ENCODE results near the gene MAP2K7. TPM values are rescaled to one million over a fixed set of nuclear protein-coding genes. Genes with fewer than 3 reads are reported as not detected.

MAP2K7 gene
- total RNA-seq, 1 experiment from 2014 or later, result 39.4 TPM

DNA sequence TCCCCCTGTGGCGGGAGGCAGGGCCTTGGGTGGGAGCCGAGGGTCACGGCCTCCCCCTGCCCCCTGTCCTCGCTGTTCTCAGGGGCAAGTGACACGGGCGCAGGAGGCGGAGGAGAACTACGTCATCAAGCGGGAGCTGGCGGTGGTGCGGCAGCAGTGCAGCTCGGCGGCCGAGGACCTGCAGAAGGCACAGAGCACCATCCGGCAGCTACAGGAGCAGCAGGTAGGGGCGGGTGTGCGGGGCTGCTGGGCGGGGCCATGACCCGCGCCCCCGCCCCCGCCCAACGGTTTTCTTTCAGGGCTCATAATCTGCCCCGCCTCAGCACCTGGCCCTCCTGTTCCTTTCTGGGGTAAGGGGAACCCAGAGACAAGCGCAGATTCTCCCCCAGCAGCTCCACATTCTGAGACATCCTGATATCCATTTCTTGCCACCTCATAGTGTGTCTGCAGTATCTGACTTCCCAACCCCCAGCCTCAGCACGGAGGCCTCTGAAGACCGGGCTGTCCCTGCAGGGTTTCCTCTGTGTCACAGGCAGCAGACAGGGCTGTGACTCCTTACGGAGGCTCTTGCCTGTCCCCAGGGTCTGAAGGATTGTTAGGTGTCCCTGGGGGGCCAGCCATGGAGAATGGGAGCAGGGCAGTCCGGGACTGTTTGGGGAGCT is 45.4 kb upstream of the MAP2K7 start (continued):
- TF ChIP-seq, protein P1, sequence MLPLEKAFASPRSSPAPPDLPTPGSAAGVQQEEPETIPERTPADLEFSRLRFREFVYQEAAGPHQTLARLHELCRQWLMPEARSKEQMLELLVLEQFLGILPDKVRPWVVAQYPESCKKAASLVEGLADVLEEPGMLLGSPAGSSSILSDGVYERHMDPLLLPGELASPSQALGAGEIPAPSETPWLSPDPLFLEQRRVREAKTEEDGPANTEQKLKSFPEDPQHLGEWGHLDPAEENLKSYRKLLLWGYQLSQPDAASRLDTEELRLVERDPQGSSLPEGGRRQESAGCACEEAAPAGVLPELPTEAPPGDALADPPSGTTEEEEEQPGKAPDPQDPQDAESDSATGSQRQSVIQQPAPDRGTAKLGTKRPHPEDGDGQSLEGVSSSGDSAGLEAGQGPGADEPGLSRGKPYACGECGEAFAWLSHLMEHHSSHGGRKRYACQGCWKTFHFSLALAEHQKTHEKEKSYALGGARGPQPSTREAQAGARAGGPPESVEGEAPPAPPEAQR (CRISPR knock-in tag; IDR thresholded peaks at IDR 0.05), result no peak
- TF ChIP-seq, protein P2, sequence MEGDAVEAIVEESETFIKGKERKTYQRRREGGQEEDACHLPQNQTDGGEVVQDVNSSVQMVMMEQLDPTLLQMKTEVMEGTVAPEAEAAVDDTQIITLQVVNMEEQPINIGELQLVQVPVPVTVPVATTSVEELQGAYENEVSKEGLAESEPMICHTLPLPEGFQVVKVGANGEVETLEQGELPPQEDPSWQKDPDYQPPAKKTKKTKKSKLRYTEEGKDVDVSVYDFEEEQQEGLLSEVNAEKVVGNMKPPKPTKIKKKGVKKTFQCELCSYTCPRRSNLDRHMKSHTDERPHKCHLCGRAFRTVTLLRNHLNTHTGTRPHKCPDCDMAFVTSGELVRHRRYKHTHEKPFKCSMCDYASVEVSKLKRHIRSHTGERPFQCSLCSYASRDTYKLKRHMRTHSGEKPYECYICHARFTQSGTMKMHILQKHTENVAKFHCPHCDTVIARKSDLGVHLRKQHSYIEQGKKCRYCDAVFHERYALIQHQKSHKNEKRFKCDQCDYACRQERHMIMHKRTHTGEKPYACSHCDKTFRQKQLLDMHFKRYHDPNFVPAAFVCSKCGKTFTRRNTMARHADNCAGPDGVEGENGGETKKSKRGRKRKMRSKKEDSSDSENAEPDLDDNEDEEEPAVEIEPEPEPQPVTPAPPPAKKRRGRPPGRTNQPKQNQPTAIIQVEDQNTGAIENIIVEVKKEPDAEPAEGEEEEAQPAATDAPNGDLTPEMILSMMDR (IDR thresholded peaks at IDR 0.05), result no peak
- TF ChIP-seq NFE2L1 (CRISPR knock-in tag; IDR thresholded peaks at IDR 0.05) (no peak), TCF7 (CRISPR knock-in tag; IDR thresholded peaks at IDR 0.05; ENCODE audit: low read depth) (no peak), ZNF396 (CRISPR knock-in tag; IDR thresholded peaks at IDR 0.05; ENCODE audit: borderline replicate concordance) (no peak), TP53 (CRISPR knock-in tag; IDR thresholded peaks at IDR 0.05) (no peak), CREM (CRISPR knock-in tag; IDR thresholded peaks at IDR 0.05) (no peak), RORB (CRISPR knock-in tag; IDR thresholded peaks at IDR 0.05) (no peak), NFYB (CRISPR knock-in tag; conservative IDR thresholded peaks at IDR 0.05; ENCODE audit: low read depth) (no peak), EMX1 (CRISPR knock-in tag; IDR thresholded peaks at IDR 0.05) (no peak), GABPB1 (CRISPR knock-in tag; IDR thresholded peaks at IDR 0.05) (no peak), OVOL2 (CRISPR knock-in tag; IDR thresholded peaks at IDR 0.05; ENCODE audit: borderline replicate concordance) (no peak), KAT7 (CRISPR knock-in tag; IDR thresholded peaks at IDR 0.05; ENCODE audit: borderline replicate concordance) (no peak), SMAD4 (CRISPR knock-in tag; IDR thresholded peaks at IDR 0.05) (no peak), NR2C2 (CRISPR knock-in tag; IDR thresholded peaks at IDR 0.05) (no peak)
- TF ChIP-seq, protein P3, sequence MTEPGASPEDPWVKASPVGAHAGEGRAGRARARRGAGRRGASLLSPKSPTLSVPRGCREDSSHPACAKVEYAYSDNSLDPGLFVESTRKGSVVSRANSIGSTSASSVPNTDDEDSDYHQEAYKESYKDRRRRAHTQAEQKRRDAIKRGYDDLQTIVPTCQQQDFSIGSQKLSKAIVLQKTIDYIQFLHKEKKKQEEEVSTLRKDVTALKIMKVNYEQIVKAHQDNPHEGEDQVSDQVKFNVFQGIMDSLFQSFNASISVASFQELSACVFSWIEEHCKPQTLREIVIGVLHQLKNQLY (CRISPR knock-in tag; IDR thresholded peaks at IDR 0.05), result no peak
- TF ChIP-seq, protein P4, sequence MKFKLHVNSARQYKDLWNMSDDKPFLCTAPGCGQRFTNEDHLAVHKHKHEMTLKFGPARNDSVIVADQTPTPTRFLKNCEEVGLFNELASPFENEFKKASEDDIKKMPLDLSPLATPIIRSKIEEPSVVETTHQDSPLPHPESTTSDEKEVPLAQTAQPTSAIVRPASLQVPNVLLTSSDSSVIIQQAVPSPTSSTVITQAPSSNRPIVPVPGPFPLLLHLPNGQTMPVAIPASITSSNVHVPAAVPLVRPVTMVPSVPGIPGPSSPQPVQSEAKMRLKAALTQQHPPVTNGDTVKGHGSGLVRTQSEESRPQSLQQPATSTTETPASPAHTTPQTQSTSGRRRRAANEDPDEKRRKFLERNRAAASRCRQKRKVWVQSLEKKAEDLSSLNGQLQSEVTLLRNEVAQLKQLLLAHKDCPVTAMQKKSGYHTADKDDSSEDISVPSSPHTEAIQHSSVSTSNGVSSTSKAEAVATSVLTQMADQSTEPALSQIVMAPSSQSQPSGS (CRISPR knock-in tag; IDR thresholded peaks at IDR 0.05; ENCODE audit: borderline replicate concordance, low read depth), result no peak
- TF ChIP-seq, protein P5, sequence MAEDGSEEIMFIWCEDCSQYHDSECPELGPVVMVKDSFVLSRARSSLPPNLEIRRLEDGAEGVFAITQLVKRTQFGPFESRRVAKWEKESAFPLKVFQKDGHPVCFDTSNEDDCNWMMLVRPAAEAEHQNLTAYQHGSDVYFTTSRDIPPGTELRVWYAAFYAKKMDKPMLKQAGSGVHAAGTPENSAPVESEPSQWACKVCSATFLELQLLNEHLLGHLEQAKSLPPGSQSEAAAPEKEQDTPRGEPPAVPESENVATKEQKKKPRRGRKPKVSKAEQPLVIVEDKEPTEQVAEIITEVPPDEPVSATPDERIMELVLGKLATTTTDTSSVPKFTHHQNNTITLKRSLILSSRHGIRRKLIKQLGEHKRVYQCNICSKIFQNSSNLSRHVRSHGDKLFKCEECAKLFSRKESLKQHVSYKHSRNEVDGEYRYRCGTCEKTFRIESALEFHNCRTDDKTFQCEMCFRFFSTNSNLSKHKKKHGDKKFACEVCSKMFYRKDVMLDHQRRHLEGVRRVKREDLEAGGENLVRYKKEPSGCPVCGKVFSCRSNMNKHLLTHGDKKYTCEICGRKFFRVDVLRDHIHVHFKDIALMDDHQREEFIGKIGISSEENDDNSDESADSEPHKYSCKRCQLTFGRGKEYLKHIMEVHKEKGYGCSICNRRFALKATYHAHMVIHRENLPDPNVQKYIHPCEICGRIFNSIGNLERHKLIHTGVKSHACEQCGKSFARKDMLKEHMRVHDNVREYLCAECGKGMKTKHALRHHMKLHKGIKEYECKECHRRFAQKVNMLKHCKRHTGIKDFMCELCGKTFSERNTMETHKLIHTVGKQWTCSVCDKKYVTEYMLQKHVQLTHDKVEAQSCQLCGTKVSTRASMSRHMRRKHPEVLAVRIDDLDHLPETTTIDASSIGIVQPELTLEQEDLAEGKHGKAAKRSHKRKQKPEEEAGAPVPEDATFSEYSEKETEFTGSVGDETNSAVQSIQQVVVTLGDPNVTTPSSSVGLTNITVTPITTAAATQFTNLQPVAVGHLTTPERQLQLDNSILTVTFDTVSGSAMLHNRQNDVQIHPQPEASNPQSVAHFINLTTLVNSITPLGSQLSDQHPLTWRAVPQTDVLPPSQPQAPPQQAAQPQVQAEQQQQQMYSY (CRISPR knock-in tag; IDR thresholded peaks at IDR 0.05), result no peak
- TF ChIP-seq, protein P6, sequence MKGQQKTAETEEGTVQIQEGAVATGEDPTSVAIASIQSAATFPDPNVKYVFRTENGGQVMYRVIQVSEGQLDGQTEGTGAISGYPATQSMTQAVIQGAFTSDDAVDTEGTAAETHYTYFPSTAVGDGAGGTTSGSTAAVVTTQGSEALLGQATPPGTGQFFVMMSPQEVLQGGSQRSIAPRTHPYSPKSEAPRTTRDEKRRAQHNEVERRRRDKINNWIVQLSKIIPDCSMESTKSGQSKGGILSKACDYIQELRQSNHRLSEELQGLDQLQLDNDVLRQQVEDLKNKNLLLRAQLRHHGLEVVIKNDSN (CRISPR knock-in tag; IDR thresholded peaks at IDR 0.05), result peak; percentile 26; the same call in 1 of the 2 replicates
- TF ChIP-seq, protein P7, sequence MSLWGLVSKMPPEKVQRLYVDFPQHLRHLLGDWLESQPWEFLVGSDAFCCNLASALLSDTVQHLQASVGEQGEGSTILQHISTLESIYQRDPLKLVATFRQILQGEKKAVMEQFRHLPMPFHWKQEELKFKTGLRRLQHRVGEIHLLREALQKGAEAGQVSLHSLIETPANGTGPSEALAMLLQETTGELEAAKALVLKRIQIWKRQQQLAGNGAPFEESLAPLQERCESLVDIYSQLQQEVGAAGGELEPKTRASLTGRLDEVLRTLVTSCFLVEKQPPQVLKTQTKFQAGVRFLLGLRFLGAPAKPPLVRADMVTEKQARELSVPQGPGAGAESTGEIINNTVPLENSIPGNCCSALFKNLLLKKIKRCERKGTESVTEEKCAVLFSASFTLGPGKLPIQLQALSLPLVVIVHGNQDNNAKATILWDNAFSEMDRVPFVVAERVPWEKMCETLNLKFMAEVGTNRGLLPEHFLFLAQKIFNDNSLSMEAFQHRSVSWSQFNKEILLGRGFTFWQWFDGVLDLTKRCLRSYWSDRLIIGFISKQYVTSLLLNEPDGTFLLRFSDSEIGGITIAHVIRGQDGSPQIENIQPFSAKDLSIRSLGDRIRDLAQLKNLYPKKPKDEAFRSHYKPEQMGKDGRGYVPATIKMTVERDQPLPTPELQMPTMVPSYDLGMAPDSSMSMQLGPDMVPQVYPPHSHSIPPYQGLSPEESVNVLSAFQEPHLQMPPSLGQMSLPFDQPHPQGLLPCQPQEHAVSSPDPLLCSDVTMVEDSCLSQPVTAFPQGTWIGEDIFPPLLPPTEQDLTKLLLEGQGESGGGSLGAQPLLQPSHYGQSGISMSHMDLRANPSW (CRISPR knock-in tag; conservative IDR thresholded peaks at IDR 0.05; ENCODE audit: low read depth), result no peak
- TF ChIP-seq, protein P8, sequence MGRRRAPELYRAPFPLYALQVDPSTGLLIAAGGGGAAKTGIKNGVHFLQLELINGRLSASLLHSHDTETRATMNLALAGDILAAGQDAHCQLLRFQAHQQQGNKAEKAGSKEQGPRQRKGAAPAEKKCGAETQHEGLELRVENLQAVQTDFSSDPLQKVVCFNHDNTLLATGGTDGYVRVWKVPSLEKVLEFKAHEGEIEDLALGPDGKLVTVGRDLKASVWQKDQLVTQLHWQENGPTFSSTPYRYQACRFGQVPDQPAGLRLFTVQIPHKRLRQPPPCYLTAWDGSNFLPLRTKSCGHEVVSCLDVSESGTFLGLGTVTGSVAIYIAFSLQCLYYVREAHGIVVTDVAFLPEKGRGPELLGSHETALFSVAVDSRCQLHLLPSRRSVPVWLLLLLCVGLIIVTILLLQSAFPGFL (CRISPR knock-in tag; IDR thresholded peaks at IDR 0.05; ENCODE audit: borderline replicate concordance), result no peak
- TF ChIP-seq, protein P9, sequence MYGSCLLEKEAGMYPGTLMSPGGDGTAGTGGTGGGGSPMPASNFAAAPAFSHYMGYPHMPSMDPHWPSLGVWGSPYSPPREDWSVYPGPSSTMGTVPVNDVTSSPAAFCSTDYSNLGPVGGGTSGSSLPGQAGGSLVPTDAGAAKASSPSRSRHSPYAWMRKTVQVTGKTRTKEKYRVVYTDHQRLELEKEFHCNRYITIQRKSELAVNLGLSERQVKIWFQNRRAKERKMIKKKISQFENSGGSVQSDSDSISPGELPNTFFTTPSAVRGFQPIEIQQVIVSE (CRISPR knock-in tag; IDR thresholded peaks at IDR 0.05; ENCODE audit: borderline replicate concordance), result no peak
